Liver (tissue), 9 donors: Measurements from ENCODE around the gene PAH. TPM values are rescaled to one million over a fixed set of nuclear protein-coding genes. Genes with fewer than 3 reads are reported as not detected.
A peak's percentile ranks its signal among the peaks of the same experiment; 100 is the strongest.

ENCODE experiments used
- DNase-seq: peaks from one replicate; pipeline ENCODE4 v3.0.0-alpha.2; 2017; ENCODE audit warnings: low spot score
- H3K27ac ChIP-seq, 2 donors: one replicate each; pipeline ENCODE4 v1.7.0; 2013; ENCODE audit warnings: inconsistent platforms in 2 of 2, low read length in 2 of 2, control low read depth in 1 of 2, low read depth in 1 of 2, mild to moderate bottlenecking in 1 of 2
- H3K27me3 ChIP-seq, 4 donors: one replicate each; pipeline versions ENCODE4 v1.6.1 to v1.7.0; 2013; ENCODE audit warnings: low read length in 3 of 4, inconsistent platforms in 1 of 4, mild to moderate bottlenecking in 1 of 4, moderate library complexity in 1 of 4; ENCODE audit not compliant: control insufficient read depth in 4 of 4, insufficient read depth in 4 of 4
- H3K36me3 ChIP-seq, 4 donors: one replicate each; pipeline versions ENCODE4 v1.6.1 to v1.7.0; 2013; ENCODE audit warnings: low read length in 3 of 4, mild to moderate bottlenecking in 3 of 4, low read depth in 1 of 4, moderate library complexity in 1 of 4; ENCODE audit not compliant: control insufficient read depth in 4 of 4, insufficient read depth in 3 of 4
- H3K4me1 ChIP-seq, 4 donors: one replicate each; pipeline versions ENCODE4 v1.6.1 to v1.7.0; 2013; ENCODE audit warnings: low read length in 3 of 4, mild to moderate bottlenecking in 3 of 4, moderate library complexity in 1 of 4; ENCODE audit not compliant: control insufficient read depth in 4 of 4, insufficient read depth in 4 of 4
- H3K4me3 ChIP-seq, 3 donors: one replicate each; pipeline versions ENCODE4 v1.6.1 to v1.7.0; 2013; ENCODE audit warnings: low read length in 3 of 3, control low read depth in 1 of 3, low read depth in 1 of 3, mild to moderate bottlenecking in 1 of 3
- H3K9ac ChIP-seq, 2 donors: one replicate each; pipeline ENCODE4 v1.7.0; 2013; ENCODE audit warnings: low read length in 2 of 2, mild to moderate bottlenecking in 2 of 2, moderate library complexity in 2 of 2, control low read depth in 1 of 2, low read depth in 1 of 2
- H3K9me3 ChIP-seq, 4 donors: one replicate each; pipeline versions ENCODE4 v1.6.1 to v1.7.0; 2013; ENCODE audit warnings: low read length in 3 of 4; ENCODE audit not compliant: control insufficient read depth in 4 of 4
- EGR1 ChIP-seq, 2 donors: IDR thresholded peaks; 2 replicates each; pipeline ENCODE4 v1.6.1; 2016 to 2018; ENCODE audit warnings: antibody characterized with exemption in 2 of 2, low read depth in 2 of 2
- FOXA1 ChIP-seq: IDR thresholded peaks from 2 replicates; pipeline ENCODE4 v1.6.1; 2016; ENCODE audit warnings: antibody characterized with exemption
- FOXA2 ChIP-seq: IDR thresholded peaks from 2 replicates; pipeline ENCODE4 v1.6.1; 2016; ENCODE audit warnings: antibody characterized with exemption
- GABPA ChIP-seq, 2 donors: IDR thresholded peaks in 1 of 2; conservative IDR thresholded peaks in 1 of 2; 2 replicates each; pipeline ENCODE4 v1.6.1; 2016; ENCODE audit warnings: antibody characterized with exemption in 2 of 2, mild to moderate bottlenecking in 1 of 2, moderate library complexity in 1 of 2
- HNF4A ChIP-seq, 2 donors: conservative IDR thresholded peaks; 2 replicates each; pipeline ENCODE4 v1.6.1; 2016; ENCODE audit warnings: antibody characterized with exemption in 2 of 2, mild to moderate bottlenecking in 2 of 2
- HNF4G ChIP-seq: IDR thresholded peaks from 2 replicates; pipeline ENCODE4 v1.6.1; 2016; ENCODE audit warnings: antibody characterized with exemption
- JUND ChIP-seq, 2 donors: IDR thresholded peaks; 2 replicates each; pipeline ENCODE4 v1.6.1; 2016; ENCODE audit warnings: antibody characterized with exemption in 2 of 2
- NR2F2 ChIP-seq: IDR thresholded peaks from 2 replicates; pipeline ENCODE4 v1.6.1; 2016; ENCODE audit warnings: antibody characterized with exemption
- RAD21 ChIP-seq, 2 donors: IDR thresholded peaks; 2 replicates each; pipeline ENCODE4 v1.6.1; 2016; ENCODE audit warnings: antibody characterized with exemption in 2 of 2, mild to moderate bottlenecking in 2 of 2
- RXRA ChIP-seq, 2 donors: IDR thresholded peaks; 2 replicates each; pipeline ENCODE4 v1.6.1; 2017 to 2018; ENCODE audit warnings: antibody characterized with exemption in 2 of 2, mild to moderate bottlenecking in 1 of 2
- SP1 ChIP-seq: IDR thresholded peaks from 2 replicates; pipeline ENCODE4 v1.6.1; 2018; ENCODE audit warnings: antibody characterized with exemption, mild to moderate bottlenecking
- TAF1 ChIP-seq: conservative IDR thresholded peaks from 2 replicates; pipeline ENCODE4 v1.6.1; 2016; ENCODE audit warnings: antibody characterized with exemption, mild to moderate bottlenecking
- YY1 ChIP-seq: IDR thresholded peaks from 2 replicates; pipeline ENCODE4 v1.6.1; 2016; ENCODE audit warnings: antibody characterized with exemption, mild to moderate bottlenecking
- WGBS: extraction: QIAGEN DNeasy Blood & Tissue Kit; methylation state at CpG from one replicate; pipeline ENCODE4 v1.1.7; 2013; 5-methylcytosine and 5-hydroxymethylcytosine counted together
- polyA plus RNA-seq, 2 donors: library from polyadenylated mRNA; stranded (reverse) in 1 of 2; unstranded in 1 of 2; fragments of 200-250 nt in 1 of 2; fragments of >200 nt in 1 of 2; fragmentation: Nextera tagmentation in 1 of 2; extraction: Ambion mirVana in 1 of 2; gene quantifications; one replicate each; pipeline versions ENCODE4 v1.2.1 to v1.2.3, GENCODE V29; 2013 to 2015
- total RNA-seq, 2 donors: library from RNA; depleted of rRNA; stranded (reverse); fragments of >200 nt; gene quantifications; one replicate each; pipeline ENCODE4 v1.2.3, GENCODE V29; 2014
- TF ChIP-seq, protein P1 (sequence below): IDR thresholded peaks from 2 replicates; pipeline ENCODE4 v1.6.1; 2016; ENCODE audit warnings: antibody characterized with exemption
- TF ChIP-seq, protein P2 (sequence below): IDR thresholded peaks from 2 replicates; pipeline ENCODE4 v1.6.1; 2016; ENCODE audit warnings: antibody characterized with exemption, mild to moderate bottlenecking
- TF ChIP-seq, protein P3 (sequence below): fragments of 150-350 bp; IDR thresholded peaks from 2 replicates; pipeline ENCODE4 v1.5.1; 2017; ENCODE audit warnings: improper control_type of control experiment, low read depth, low read length; ENCODE audit not compliant: missing input control
- TF ChIP-seq, protein P4 (sequence below): IDR thresholded peaks from 2 replicates; pipeline ENCODE4 v1.6.1; 2016; ENCODE audit warnings: antibody characterized with exemption
- TF ChIP-seq, protein P5 (sequence below): IDR thresholded peaks from 2 replicates; pipeline ENCODE4 v1.6.1; 2016; ENCODE audit warnings: antibody characterized with exemption
- donor health status: healthy.
- donor health status: healthy.
- donor health status: healthy.
- donor health status: healthy.
- donor health status: healthy.

PAH gene
- 100 to 1,000 TPM; 327 to 696 TPM for total RNA-seq
- polyA plus RNA-seq: 100 to 1,000 TPM; 521 to 615 TPM

DNA sequence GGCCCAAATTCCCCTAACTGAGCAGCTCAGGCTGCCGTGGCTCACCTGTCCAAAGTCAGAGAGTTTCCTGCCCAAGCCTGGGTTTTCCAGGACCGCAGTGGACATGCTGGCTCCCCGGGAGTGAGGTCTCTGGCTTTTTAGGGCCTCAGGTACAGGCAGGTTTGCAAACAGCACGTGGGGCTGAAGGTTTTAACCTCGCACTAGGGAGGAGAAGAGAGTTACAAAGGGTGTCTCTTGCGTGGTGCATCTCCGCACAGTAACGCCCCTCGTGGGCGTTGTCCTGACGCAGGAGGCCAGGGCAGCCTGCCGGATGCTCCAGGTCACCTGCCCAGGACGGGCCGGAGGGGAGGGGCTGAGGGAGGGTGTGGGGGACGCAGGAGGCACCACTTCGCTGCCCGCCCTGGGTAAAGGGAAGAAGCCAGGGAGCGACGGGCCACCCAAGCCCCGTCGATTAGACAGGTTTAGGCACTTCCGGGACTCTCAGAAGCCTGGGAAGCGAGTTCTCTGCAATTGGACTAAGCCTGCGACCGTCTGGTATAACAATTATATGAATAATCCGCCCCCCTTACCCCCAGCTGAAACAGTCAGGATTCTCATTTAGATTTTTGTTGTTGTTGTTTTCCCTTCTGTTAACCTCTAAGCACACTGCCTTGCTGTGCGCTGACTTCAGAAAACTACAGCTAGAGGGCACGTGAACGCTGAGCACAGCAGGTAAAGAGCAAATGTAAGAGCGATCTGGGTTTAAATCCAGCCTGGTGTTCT is at the start of gene PAH:
TSS of gene PAH (minus strand) at position 219 of the 762 bp plus-strand sequence. CDS start at position 105, 114 bp downstream.
- Histone ChIP-seq H3K27me3 (no peaks in the 10 kb centered on the region), H3K9me3 (no peaks in the 10 kb centered on the region), H3K4me1 (peaks cover 2 to 71% (median 52%) of the 10 kb centered on the region in 4 donors), H3K4me3 (peak within 1 kb of the TSS; percentile 60 to 73 (median 66)), H3K36me3 (peaks cover 0 to 8% (median 0%) of the 10 kb centered on the region in 4 donors), H3K9ac (peak within 1 kb of the TSS; percentile 80 to 99), H3K27ac (peak within 1 kb of the TSS; percentile 82 to 93)
- TF ChIP-seq, protein P1, sequence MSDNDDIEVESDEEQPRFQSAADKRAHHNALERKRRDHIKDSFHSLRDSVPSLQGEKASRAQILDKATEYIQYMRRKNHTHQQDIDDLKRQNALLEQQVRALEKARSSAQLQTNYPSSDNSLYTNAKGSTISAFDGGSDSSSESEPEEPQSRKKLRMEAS: peak; percentile 90
- TF ChIP-seq HNF4G: no peak
- peak; percentile 0 to 31 for TF ChIP-seq JUND (IDR thresholded peaks at IDR 0.05)
- peak; percentile 74 to 95 for TF ChIP-seq EGR1 (IDR thresholded peaks at IDR 0.05; ENCODE audit: low read depth in 2 of 2)
- TF ChIP-seq, protein P2, sequence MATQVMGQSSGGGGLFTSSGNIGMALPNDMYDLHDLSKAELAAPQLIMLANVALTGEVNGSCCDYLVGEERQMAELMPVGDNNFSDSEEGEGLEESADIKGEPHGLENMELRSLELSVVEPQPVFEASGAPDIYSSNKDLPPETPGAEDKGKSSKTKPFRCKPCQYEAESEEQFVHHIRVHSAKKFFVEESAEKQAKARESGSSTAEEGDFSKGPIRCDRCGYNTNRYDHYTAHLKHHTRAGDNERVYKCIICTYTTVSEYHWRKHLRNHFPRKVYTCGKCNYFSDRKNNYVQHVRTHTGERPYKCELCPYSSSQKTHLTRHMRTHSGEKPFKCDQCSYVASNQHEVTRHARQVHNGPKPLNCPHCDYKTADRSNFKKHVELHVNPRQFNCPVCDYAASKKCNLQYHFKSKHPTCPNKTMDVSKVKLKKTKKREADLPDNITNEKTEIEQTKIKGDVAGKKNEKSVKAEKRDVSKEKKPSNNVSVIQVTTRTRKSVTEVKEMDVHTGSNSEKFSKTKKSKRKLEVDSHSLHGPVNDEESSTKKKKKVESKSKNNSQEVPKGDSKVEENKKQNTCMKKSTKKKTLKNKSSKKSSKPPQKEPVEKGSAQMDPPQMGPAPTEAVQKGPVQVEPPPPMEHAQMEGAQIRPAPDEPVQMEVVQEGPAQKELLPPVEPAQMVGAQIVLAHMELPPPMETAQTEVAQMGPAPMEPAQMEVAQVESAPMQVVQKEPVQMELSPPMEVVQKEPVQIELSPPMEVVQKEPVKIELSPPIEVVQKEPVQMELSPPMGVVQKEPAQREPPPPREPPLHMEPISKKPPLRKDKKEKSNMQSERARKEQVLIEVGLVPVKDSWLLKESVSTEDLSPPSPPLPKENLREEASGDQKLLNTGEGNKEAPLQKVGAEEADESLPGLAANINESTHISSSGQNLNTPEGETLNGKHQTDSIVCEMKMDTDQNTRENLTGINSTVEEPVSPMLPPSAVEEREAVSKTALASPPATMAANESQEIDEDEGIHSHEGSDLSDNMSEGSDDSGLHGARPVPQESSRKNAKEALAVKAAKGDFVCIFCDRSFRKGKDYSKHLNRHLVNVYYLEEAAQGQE: peak; percentile 93
- peak; percentile 80 for TF ChIP-seq SP1
- no peak for TF ChIP-seq NR2F2
- TF ChIP-seq, protein P3, sequence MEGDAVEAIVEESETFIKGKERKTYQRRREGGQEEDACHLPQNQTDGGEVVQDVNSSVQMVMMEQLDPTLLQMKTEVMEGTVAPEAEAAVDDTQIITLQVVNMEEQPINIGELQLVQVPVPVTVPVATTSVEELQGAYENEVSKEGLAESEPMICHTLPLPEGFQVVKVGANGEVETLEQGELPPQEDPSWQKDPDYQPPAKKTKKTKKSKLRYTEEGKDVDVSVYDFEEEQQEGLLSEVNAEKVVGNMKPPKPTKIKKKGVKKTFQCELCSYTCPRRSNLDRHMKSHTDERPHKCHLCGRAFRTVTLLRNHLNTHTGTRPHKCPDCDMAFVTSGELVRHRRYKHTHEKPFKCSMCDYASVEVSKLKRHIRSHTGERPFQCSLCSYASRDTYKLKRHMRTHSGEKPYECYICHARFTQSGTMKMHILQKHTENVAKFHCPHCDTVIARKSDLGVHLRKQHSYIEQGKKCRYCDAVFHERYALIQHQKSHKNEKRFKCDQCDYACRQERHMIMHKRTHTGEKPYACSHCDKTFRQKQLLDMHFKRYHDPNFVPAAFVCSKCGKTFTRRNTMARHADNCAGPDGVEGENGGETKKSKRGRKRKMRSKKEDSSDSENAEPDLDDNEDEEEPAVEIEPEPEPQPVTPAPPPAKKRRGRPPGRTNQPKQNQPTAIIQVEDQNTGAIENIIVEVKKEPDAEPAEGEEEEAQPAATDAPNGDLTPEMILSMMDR: no peak
- peak; percentile 8 for TF ChIP-seq FOXA2
- TF ChIP-seq RAD21 (IDR thresholded peaks at IDR 0.05): peak; percentile 28 to 45
- peak; percentile 95 for TF ChIP-seq TAF1
- TF ChIP-seq, protein P4, sequence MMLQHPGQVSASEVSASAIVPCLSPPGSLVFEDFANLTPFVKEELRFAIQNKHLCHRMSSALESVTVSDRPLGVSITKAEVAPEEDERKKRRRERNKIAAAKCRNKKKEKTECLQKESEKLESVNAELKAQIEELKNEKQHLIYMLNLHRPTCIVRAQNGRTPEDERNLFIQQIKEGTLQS: no peak
- TF ChIP-seq, protein P5, sequence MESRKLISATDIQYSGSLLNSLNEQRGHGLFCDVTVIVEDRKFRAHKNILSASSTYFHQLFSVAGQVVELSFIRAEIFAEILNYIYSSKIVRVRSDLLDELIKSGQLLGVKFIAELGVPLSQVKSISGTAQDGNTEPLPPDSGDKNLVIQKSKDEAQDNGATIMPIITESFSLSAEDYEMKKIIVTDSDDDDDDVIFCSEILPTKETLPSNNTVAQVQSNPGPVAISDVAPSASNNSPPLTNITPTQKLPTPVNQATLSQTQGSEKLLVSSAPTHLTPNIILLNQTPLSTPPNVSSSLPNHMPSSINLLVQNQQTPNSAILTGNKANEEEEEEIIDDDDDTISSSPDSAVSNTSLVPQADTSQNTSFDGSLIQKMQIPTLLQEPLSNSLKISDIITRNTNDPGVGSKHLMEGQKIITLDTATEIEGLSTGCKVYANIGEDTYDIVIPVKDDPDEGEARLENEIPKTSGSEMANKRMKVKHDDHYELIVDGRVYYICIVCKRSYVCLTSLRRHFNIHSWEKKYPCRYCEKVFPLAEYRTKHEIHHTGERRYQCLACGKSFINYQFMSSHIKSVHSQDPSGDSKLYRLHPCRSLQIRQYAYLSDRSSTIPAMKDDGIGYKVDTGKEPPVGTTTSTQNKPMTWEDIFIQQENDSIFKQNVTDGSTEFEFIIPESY: peak; percentile 63
- TF ChIP-seq GABPA (IDR thresholded peaks at IDR 0.05 in 1 of 2, conservative IDR thresholded peaks at IDR 0.05 in 1 of 2): no peak
- TF ChIP-seq HNF4A (conservative IDR thresholded peaks at IDR 0.05): peak; percentile 32 to 53
- peak; percentile 51 for TF ChIP-seq FOXA1
- TF ChIP-seq YY1: peak; percentile 69
- peak; percentile 73 to 77 for TF ChIP-seq RXRA (IDR thresholded peaks at IDR 0.05)
- 3% methylated on average over 30 of the region's 30 CpGs for WGBS
- DNase-seq: peak; percentile 77
